NCI-H1092 (cell line): ENCODE results near the gene MPI.
A peak's percentile ranks its signal among the peaks of the same experiment; 100 is the strongest.

Experiments
- DNase-seq: peaks from one replicate; lab custom pipeline; 2025; lab: John Stamatoyannopoulos, UW

The MPI gene, protein sequence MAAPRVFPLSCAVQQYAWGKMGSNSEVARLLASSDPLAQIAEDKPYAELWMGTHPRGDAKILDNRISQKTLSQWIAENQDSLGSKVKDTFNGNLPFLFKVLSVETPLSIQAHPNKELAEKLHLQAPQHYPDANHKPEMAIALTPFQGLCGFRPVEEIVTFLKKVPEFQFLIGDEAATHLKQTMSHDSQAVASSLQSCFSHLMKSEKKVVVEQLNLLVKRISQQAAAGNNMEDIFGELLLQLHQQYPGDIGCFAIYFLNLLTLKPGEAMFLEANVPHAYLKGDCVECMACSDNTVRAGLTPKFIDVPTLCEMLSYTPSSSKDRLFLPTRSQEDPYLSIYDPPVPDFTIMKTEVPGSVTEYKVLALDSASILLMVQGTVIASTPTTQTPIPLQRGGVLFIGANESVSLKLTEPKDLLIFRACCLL

DNA sequence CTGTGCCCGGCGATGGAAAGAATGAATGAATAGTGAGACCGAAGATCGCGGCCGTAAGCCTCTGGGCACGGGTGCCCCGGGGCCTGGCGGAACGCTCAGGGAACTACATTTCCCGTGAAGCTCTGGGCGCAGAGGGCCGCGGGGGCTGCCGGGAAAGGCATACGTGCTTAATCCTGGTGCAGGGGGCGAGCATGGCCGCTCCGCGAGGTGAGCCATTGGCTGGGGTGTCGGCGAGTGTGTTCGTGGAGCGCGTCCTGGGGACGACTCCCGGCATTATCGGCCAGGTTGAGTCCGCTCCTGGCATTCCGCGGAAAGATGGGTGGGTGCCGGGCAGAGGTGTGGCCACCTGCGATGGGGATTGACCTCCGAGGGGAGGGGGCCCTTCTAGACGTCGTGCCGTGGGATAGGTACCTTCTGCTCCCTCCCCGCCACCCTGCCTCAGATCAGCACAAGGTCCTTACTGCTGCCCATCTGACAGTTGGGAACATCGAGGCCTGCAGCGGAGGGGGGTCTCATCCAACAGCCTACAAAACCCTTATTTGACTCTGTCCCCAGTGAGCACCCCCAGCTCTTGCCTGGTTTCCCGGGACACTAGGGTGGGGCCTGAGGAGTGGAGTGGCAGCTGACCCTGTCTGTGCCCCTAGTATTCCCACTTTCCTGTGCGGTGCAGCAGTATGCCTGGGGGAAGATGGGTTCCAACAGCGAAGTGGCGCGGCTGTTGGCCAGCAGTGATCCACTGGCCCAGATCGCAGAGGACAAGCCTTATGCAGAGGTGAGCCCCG lies at the start of gene MPI:
MPI (plus strand) TSS at position 160 of the 782 bp plus-strand sequence; CDS start at position 192, 32 bp downstream.
- DNase-seq: peak; percentile 56

DNA sequence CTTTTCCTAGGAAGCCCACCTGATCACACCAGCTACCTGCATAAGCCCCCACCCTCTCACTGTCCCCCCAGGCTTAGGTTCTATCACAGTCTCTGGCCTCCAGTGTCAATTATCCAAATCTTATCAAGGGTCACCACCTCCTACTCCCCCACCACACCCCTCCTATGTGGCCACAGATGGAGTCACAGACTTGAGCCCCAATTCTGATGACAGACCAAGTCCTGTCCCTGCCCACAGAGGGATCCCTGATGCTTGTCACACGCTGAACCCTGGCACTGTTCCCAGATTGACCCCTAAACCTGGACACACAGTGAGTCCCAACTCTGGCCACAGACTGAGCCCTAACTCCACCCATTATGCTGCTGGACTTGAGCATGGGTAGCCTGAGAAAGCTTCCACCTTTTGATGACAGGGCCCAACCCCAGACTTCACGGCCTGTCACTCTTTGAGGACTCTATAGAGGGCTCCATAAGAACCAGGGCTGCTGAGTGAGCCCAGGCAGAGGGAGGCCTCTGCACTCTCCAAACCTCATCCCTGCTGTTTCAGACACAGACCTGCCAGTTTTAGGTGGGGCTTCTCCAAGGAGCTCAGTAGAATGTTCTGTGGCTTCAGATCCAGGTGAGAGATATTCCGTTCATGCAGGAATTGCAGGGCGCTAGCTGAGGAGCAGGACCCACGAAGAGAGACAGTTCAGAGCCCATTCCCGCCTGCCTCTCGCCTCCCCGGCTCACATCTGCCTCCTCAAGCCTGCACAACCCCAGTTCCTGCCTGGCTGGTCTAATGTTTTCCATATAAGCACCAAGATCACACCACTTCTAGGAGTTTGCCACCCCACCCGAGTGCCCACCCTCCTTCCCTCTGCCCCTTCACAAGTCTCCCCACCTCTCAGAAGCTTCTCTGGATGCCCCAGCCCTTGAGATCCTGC lies 48.7 kb upstream of the MPI start:
- no peak for DNase-seq

DNA sequence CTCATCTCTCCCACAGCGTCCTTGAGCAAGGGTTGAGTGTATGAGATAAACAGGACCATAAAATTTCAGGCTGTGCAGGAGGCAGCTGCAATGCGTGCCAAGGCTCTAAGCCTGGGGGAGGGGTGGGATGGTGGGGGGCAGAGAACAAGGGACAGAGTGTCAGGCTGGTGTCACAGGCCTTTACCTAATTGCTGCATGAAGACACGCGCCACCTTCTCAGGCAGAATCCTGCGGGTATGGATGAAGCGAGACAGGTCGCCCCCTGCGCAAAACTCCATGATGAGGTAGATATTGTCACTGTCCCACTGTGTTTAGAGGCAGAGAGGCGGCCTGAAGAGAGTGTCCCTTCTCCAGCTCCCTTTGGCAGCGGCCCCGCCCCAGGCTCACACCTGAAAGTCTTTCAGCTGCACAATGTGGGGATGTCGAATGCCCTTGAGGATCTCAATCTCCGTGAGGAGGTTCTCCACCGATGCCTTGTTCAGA lies 47.9 kb upstream of the MPI start:
- no peak for DNase-seq

DNA sequence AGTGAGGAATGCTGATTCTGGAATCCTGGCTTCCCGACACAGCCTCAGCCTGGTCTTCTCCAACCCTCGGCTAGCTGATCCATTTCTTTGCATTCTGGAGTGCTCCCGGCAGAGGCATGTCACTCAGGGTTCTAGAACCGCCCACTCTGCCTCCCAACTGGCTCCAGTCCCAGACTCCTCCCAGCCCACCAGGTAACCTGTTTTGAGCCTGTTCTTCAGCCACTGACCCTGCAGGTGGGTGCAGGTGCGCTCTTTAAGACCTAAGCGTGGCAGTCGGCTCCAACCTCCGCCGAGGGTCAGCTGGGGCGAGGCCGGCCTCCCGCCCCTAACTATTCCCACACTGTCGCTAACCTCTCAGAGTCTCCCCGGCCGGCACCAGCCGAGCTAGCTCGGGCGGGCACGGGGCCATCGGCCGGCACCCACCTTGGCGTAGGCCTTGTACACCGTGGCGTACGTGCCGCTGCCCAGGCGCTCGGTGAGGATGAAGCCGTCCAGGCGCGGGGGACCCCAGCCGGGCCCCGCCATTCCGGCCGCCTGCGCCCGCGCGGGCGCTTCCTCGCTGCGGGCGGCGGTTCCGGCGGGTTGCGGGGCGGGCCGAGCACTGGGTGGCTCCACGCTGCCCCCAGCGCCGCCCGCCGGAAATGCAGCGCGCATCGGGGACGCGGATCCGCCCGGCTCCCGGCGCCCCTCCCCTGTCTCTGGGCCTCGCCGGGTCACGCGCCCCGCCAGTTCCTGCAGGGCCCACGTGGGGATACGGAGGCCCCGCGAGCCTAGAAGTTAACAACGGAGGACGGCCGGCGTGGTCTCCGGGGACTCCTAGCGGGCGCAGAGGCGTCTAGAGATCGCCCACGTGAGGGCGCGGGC lies 47.0 kb upstream of the MPI start, which contains the start of gene ULK3:
ULK3 (minus strand) TSS at position 576 of the 864 bp plus-strand sequence; CDS start at position 525, 51 bp downstream.
- DNase-seq: peak; percentile 72

DNA sequence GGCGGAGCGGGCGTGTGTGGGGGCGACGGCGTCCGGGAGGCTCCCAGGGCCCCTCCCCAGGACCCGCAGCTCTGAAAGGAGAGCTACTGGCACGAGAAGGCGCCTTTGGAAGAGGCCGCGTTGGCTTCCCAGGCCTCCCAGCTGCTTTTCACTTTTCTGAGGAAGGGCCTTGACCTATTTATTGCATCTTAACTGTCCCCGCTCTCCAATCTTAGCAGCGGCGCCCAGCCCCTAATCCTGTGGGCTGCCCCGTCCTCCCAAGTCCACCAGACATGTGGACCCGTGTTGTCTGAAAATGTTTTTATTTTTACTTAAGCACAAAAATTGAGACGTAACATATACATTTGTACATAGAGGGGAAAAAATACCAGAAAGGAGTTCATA lies 46.4 kb upstream of the MPI start:
- DNase-seq: no peak

DNA sequence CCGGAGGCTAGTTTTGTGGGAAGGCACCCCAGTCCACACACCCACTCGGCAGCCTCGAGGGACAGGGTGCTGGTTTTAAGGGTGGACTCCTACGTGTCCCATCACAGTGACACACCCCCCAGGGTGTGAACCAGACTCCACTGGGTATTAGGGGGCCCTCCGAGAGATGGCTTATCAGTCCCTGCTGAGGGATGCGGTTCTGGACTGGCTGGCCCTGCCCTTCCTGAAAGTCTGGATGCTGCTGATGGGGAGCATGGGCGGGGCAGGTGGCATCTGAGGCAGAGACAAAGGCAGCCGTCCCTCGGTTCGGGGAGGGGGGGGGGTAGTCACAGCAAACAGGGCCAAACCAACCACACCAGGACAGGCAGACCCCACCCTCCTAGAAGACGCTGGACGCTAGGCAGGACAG lies 45.9 kb upstream of the MPI start:
- no peak for DNase-seq

DNA sequence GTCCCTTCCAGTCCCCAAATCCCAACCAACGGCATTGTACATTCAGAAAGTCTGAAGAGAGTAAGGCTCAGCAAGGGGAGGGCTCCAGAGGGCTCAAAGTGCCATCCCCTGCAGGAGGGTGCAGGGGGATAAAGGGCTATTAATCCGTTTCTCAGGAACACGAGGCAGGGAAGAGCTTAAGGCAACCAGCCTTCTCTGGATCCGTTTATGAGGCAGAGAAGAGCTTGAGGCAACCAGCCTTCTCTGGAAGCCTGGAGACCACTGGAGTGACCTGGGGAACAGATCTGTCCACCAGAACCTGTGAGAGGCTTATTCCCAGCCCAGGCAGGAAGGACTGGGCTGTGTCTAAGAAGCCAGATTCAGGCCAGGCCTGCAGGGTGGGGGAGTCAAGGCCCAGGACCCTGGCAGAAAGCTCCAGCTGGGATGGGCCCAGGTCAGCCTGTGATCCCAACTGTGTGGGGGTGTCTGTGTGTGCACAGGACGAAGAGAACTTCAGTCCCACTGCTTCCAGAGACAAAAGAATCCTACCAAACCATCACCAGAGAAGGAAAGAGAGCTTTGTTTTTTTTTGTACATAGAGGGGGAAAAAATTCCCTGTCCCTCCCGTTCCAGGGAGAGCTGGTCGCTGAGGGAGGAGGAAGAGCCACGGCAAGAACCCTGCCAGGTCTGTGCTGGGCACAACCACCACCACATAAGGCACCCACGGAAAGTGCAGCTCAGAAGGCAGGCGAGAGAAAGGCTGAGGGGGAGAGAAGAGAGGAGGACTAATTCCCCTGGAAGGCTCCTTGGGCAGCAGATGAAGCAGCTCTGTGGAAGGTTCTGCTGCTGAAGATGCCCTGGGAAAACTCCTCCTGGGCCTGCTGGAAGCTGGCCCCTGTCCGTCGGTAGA lies 45.3 kb upstream of the MPI start:
- no peak for DNase-seq

- DNase-seq: no peak
Observed at GRCh38 chr15:74845208-74845568, 44.7 kb upstream of the MPI start.

- no peak for DNase-seq
Observed at GRCh38 chr15:74845581-74845980, 44.3 kb upstream of the MPI start.

DNA sequence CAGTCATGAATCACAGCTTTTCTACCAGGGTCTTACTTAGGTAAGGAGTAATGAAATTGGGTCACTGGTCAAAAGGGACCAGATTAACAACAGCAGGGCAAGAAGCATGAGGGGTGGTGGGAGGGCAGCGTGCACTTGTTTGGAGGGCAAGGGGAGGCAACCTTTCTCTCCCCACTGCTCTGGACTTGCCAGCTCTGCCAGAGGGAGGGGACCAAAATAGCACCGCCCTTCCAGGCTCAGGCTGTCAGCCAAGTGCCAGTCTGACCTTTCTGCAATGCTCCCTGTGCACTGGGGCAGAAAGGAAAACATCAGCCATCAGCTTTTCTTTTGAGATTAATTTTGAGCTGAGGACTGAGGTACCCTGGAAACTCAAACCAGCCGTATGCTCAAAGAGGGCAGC lies 42.4 kb upstream of the MPI start:
- DNase-seq: no peak

DNA sequence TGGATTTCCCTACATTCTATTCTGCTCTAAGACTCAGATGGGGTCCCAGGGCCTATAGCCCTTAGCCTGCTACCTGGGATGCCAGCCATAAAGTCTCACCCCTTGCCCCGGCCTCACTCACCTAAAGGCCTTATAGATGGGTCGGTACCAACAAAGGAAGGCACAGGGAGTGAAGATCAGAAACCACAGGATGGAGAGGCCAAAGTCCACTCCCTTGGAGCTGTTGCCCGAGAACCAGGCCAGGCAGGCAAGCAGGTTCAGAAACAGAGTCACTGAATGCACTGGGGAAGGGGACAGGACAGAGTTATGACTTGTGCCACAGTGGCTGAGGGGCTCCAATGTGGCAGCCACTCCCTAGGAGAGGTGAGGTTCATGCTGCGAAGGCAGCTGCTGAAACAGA lies 39.4 kb upstream of the MPI start:
- no peak for DNase-seq

- DNase-seq: no peak
Observed at GRCh38 chr15:74851960-74852359, 37.9 kb upstream of the MPI start.

- DNase-seq: no peak
Observed at GRCh38 chr15:74854453-74855022, 35.3 kb upstream of the MPI start.

DNA sequence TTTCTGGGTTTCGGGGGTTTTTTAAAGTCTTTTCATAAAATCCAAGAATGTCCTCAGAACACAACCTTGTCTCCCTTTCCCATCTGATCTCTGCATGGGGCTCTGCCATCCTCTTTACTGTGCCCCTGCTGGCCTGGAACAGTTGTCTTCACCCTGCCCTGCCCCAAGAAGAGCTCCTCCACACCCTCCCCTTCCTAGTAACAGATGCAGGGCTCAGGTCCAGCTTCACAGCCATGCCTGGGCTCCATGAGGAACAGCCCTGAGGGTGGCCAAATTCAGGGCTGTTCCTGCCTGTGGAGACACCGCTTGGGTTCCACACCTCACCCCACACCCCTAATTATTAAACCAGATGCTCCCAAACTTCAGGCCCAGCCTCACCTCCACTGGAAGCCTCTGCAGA lies 34.0 kb upstream of the MPI start:
- no peak for DNase-seq

DNA sequence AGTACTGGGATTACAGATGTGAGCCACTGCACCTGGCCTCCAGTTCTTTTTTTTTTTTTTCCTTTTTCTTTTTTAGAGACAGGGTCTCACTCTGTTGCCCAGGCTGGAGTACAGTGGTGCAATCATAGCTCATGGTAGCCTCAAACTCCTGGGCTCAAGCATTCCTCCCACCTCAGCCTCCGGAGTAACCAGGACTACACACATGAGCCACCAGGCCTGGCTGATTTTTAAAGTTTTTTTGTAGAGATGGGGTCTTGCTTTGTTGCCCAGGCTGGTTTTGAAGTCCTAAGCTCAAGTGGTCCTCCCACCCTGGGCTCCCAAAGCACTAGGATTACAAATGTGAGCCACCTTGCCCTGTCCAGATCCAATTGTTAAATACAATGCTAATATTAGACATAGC lies 33.3 kb upstream of the MPI start:
- DNase-seq: no peak

- no peak for DNase-seq
Observed at GRCh38 chr15:74857082-74857655, 32.7 kb upstream of the MPI start.

GRCh38 chr15:74857671-74858368 lies 32.0 kb upstream of the MPI start:
- DNase-seq: no peak

DNA sequence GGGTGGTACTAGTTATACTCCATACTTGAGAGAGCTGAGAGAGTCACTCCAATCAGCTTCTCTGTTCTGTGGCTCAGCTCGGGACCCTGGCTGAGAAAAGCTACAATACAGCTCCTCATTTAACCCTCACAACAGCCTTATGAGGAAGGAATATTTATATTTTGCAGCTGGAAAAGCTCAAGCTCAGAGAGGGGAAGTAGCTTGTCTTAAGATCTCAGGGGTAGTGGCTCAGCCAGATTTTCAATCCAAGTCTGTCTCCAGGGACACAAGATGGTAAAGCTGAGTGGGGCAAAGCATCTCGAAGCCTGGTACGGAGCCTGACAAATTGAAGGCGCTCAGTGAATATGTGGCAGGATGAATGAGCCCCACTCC lies 31.5 kb upstream of the MPI start:
- no peak for DNase-seq
